H1 (cell line): ENCODE measurements around the gene PPFIBP2. TPM values are rescaled to one million over a fixed set of nuclear protein-coding genes. Genes with fewer than 3 reads are reported as not detected.

ENCODE experiments used
- SUZ12 ChIP-seq: fragments of 200-600 bp; sonication (generic); IDR thresholded peaks from 2 replicates; pipeline ENCODE4 v1.6.1; 2012; ENCODE audit warnings: mild to moderate bottlenecking, inconsistent platforms, low read length, moderate library complexity, mixed read lengths
- polyA plus RNA-seq, 7 experiments: library from polyadenylated mRNA; depleted of rRNA in 3 of 7; stranded (reverse) in 5 of 7; unstranded in 2 of 7; fragments of >200 nt in 5 of 7; fragments of 200-250 nt in 2 of 7; gene quantifications; 1 replicate in 5 of 7; 2 replicates in 1 of 7; 4 replicates in 1 of 7; pipeline versions ENCODE4 v1.2.1 to v1.2.3, GENCODE V29; 2011 to 2013; ENCODE audit warnings: missing spikeins in 2 of 7, mixed read lengths in 2 of 7
- total RNA-seq: library from RNA; stranded (reverse); fragmentation: NEBNext Ultra II Directional; extraction: Animal tissue kit (Norgen Biotek cat#: 25700); gene quantifications from 2 replicates; pipeline ENCODE4 v1.2.1, GENCODE V29; 2021
- TF ChIP-seq, protein P1 (sequence below): IDR thresholded peaks from 2 replicates; pipeline ENCODE4 v1.6.1; 2011; ENCODE audit warnings: low read length, improper control_type of control experiment

The PPFIBP2 gene
- total and polyA plus RNA-seq, 2 of the 8 experiments (the other 6 are each of a cell fraction or from before 2014, with no cell fraction given), result 5.5 to 9.8 TPM

DNA sequence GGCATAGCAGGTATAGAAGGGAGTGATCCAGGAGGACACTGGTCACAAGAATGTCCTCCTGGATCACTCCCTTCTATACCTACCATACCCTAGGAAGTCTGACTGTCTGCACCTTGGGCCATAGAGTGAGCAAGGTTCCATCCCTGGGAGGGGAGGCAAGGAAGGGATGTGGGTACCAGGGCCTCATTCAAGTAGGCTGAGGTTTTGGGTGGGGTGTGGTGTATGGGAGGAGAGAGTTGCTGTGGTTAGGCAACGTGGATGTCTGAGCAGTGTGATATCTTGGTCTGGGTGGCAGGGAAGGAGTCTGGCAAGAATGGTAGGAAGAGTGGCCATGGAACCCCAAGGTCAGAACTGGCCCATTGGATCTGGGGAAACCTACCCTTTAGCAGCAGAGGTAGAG lies 13.2 kb downstream of the PPFIBP2 start (continued):
- TF ChIP-seq, protein P1, sequence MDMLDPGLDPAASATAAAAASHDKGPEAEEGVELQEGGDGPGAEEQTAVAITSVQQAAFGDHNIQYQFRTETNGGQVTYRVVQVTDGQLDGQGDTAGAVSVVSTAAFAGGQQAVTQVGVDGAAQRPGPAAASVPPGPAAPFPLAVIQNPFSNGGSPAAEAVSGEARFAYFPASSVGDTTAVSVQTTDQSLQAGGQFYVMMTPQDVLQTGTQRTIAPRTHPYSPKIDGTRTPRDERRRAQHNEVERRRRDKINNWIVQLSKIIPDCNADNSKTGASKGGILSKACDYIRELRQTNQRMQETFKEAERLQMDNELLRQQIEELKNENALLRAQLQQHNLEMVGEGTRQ, result no peak
- no peak for TF ChIP-seq SUZ12
